ENCODE results near the gene ASB15.
"Not testable (repeated sequence)": the region's sequence is repeated elsewhere in the genome, so short reads cannot be mapped to it uniquely, and the experiment has no call there.

ASB15 gene

GRCh38 chr7:123599766-123600165, 1.9 kb upstream of the ASB15 start:
- DNase-seq, result no peak

- DNase-seq, result no peak
Observed at GRCh38 chr7:123600876-123601275, 745 bp upstream of the ASB15 start.

- DNase-seq, result no peak
Observed at GRCh38 chr7:123602648-123603047, 1.0 kb downstream of the ASB15 start.

- no peak for DNase-seq
Observed at GRCh38 chr7:123604739-123605138, 3.1 kb downstream of the ASB15 start.

GRCh38 chr7:123607423-123607975, 5.9 kb downstream of the ASB15 start:
- no peak for DNase-seq

GRCh38 chr7:123608991-123609882, 7.6 kb downstream of the ASB15 start:
- DNase-seq, result no peak

- DNase-seq, result no peak
Observed at GRCh38 chr7:123609883-123610239, 8.2 kb downstream of the ASB15 start.

- DNase-seq, result no peak
Observed at GRCh38 chr7:123612024-123612423, 10.4 kb downstream of the ASB15 start.

- no peak for DNase-seq
Observed at GRCh38 chr7:123615344-123615743, 13.7 kb downstream of the ASB15 start.

GRCh38 chr7:123616223-123616622, 14.6 kb downstream of the ASB15 start:
- no peak for DNase-seq

GRCh38 chr7:123621707-123622106, 20.1 kb downstream of the ASB15 start:
- DNase-seq, result no peak

- peak; percentile 88 for DNase-seq
Observed at GRCh38 chr7:123622660-123623386, 21.2 kb downstream of the ASB15 start.

- DNase-seq, result no peak
Observed at GRCh38 chr7:123624527-123625183, 23.0 kb downstream of the ASB15 start.

GRCh38 chr7:123625254-123625653, 23.6 kb downstream of the ASB15 start:
- DNase-seq, result no peak

GRCh38 chr7:123627851-123628250, 26.2 kb downstream of the ASB15 start:
- peak; percentile 19 for DNase-seq

- DNase-seq, result no peak
Observed at GRCh38 chr7:123628829-123629228, 27.2 kb downstream of the ASB15 start.

GRCh38 chr7:123629281-123629680, 27.7 kb downstream of the ASB15 start:
- DNase-seq, result no peak

GRCh38 chr7:123632808-123633207, 31.2 kb downstream of the ASB15 start:
- DNase-seq, result no peak

- DNase-seq, result no peak
Observed at GRCh38 chr7:123633553-123633952, 31.9 kb downstream of the ASB15 start.

- DNase-seq, result not testable (repeated sequence)
Observed at GRCh38 chr7:123634011-123634573, 32.5 kb downstream of the ASB15 start.

GRCh38 chr7:123635551-123636359, 34.1 kb downstream of the ASB15 start:
- no peak for DNase-seq

- no peak for DNase-seq
Observed at GRCh38 chr7:123637203-123637602, 35.6 kb downstream of the ASB15 start.

Measured in NCI-H2029 (cell line).